Spleen (tissue), 11 donors: ENCODE results near the gene DIO3. TPM values are rescaled to one million over a fixed set of nuclear protein-coding genes. Genes with fewer than 3 reads are reported as not detected.
A peak's percentile ranks its signal among the peaks of the same experiment; 100 is the strongest.

Experiments
- DNase-seq: peaks from one replicate; pipeline ENCODE4 v3.0.0-alpha.2; 2020
- H3K27ac ChIP-seq, 8 donors: fragments of 200-600 bp; sonication (generic) in 7 of 8; 1 replicate in 4 of 8; 2 replicates in 4 of 8; pipeline versions ENCODE4 v1.5.0 to v1.8.0; 2016 to 2021; ENCODE audit warnings: inconsistent platforms in 4 of 8, mild to moderate bottlenecking in 4 of 8, moderate library complexity in 1 of 8
- H3K27me3 ChIP-seq, 7 donors: fragments of 200-600 bp; sonication (generic) in 6 of 7; replicated peaks in 1 of 7; 1 replicate in 4 of 7; 2 replicates in 3 of 7; pipeline versions ENCODE4 v1.5.0 to v1.8.0; 2016 to 2021; ENCODE audit warnings: inconsistent platforms in 3 of 7, mild to moderate bottlenecking in 1 of 7
- H3K36me3 ChIP-seq, 6 donors: fragments of 200-600 bp; sonication (generic) in 5 of 6; 1 replicate in 4 of 6; 2 replicates in 2 of 6; pipeline versions ENCODE4 v1.5.0 to v1.8.0; 2016 to 2021; ENCODE audit warnings: inconsistent platforms in 2 of 6
- H3K4me1 ChIP-seq, 6 donors: fragments of 200-600 bp; sonication (generic) in 5 of 6; 1 replicate in 3 of 6; 2 replicates in 3 of 6; pipeline versions ENCODE4 v1.5.0 to v1.8.0; 2016 to 2021; ENCODE audit warnings: inconsistent platforms in 3 of 6
- H3K4me3 ChIP-seq, 8 donors: fragments of 200-600 bp; sonication (generic) in 7 of 8; 1 replicate in 4 of 8; 2 replicates in 4 of 8; pipeline versions ENCODE4 v1.5.0 to v1.8.0; 2016 to 2021; ENCODE audit warnings: inconsistent platforms in 4 of 8, mild to moderate bottlenecking in 4 of 8, moderate library complexity in 2 of 8
- H3K9me3 ChIP-seq, 8 donors: fragments of 200-600 bp; sonication (generic) in 7 of 8; 1 replicate in 4 of 8; 2 replicates in 4 of 8; pipeline versions ENCODE4 v1.5.0 to v1.8.0; 2016 to 2021; ENCODE audit warnings: inconsistent platforms in 4 of 8
- POLR2A ChIP-seq, 3 donors: fragments of 450-650 bp; IDR thresholded peaks; one replicate each; pipeline ENCODE4 v1.5.1; 2017; ENCODE audit warnings: antibody characterized with exemption in 3 of 3, mild to moderate bottlenecking in 1 of 3
- POLR2AphosphoS5 ChIP-seq, 3 donors: sonication (generic); formaldehyde crosslinking; IDR thresholded peaks; one replicate each; pipeline ENCODE4 v1.5.1; 2017; ENCODE audit warnings: antibody characterized with exemption in 3 of 3
- WGBS, 5 donors: extraction: QIAGEN DNeasy Blood & Tissue Kit in 3 of 5; methylation state at CpG; one replicate each; pipeline versions ENCODE4 v1.1.5 to v1.1.7; 2013 to 2018; 5-methylcytosine and 5-hydroxymethylcytosine counted together
- intact Hi-C: fragments of 100-400 bp; cut with DNase I; formaldehyde crosslinking; loops from one replicate; pipeline ENCODE4 v1.15.0; 2023; ENCODE audit warnings: low total_unique reads
- polyA plus RNA-seq, 3 donors: library from polyadenylated mRNA; stranded (reverse); fragments of 200-250 nt; gene quantifications; one replicate each; pipeline ENCODE4 v1.2.1, GENCODE V29; 2013
- total RNA-seq, 7 donors: library from RNA; depleted of rRNA in 3 of 7; stranded (reverse); fragments of >200 nt in 3 of 7; fragmentation: NEBNext Ultra II Directional in 4 of 7; extraction: Animal tissue kit (Norgen Biotek cat#: 25700) in 4 of 7; gene quantifications; one replicate each; pipeline versions ENCODE4 v1.1.0 to v1.2.1, GENCODE V29; 2016 to 2021
- TF ChIP-seq, protein P1 (sequence below), 11 experiments: fragments of 200-600 bp in 7 of 11; fragments of 450-650 bp in 4 of 11; sonication (generic) in 4 of 11; IDR thresholded peaks in 8 of 11; conservative IDR thresholded peaks in 3 of 11; 1 replicate in 7 of 11; 2 replicates in 4 of 11; pipeline versions ENCODE4 v1.4.0 to v1.8.0; 2016 to 2021; ENCODE audit warnings: antibody characterized with exemption in 11 of 11, inconsistent platforms in 4 of 11, mild to moderate bottlenecking in 1 of 11
- donor health status: healthy with polysubstance abuse.
- donor health status: DM: no; HTN: no; CAD: no; lungs with moderate emphysema.
- donor health status: DM: no; HTN: no; CAD: no.
- donor health status: Bipolar disorder and iron deficiency.
- donor health status: healthy.
- donor health status: DM: no; HTN: no; CAD: no.
- donor health status: DM: yes; HTN: yes; CAD: no.

The DIO3 gene
- total and polyA plus RNA-seq, 10 donors = 0.04 to 1.3 (median 0.37) TPM; not detected in 2

DNA sequence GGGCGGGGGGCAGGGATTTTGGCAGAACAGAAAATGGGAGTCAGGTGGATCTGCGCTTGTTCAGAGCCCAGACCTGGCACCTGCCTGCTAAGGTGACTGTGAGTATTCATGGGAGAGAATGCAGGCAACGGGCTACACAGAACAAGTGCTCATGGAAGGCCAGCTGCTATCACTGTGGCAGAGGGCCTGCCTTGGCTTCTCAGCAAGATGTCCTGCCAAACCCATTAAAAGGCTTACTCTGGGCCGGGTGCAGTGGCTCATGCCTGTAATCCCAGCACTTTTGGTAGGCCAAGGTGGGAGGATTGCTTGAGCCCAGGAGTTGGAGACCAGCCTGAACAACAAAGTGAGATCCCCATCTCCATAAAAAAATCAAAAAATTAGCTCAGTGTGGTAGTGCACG lies 21.0 kb downstream of the DIO3 start:
- Histone ChIP-seq H3K4me3 (no peak overlapping the region), H3K27ac (no peak overlapping the region), H3K27me3 (peaks cover 0 to 18% (median 0%) of the 10 kb centered on the region in 7 donors), H3K4me1 (peaks cover 0 to 16% (median 9%) of the 10 kb centered on the region in 6 donors), H3K9me3 (peaks cover 0 to 3% (median 0%) of the 10 kb centered on the region in 8 donors), H3K36me3 (no peaks in the 10 kb centered on the region)
- TF ChIP-seq, protein P1, sequence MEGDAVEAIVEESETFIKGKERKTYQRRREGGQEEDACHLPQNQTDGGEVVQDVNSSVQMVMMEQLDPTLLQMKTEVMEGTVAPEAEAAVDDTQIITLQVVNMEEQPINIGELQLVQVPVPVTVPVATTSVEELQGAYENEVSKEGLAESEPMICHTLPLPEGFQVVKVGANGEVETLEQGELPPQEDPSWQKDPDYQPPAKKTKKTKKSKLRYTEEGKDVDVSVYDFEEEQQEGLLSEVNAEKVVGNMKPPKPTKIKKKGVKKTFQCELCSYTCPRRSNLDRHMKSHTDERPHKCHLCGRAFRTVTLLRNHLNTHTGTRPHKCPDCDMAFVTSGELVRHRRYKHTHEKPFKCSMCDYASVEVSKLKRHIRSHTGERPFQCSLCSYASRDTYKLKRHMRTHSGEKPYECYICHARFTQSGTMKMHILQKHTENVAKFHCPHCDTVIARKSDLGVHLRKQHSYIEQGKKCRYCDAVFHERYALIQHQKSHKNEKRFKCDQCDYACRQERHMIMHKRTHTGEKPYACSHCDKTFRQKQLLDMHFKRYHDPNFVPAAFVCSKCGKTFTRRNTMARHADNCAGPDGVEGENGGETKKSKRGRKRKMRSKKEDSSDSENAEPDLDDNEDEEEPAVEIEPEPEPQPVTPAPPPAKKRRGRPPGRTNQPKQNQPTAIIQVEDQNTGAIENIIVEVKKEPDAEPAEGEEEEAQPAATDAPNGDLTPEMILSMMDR (IDR thresholded peaks at IDR 0.05 in 8 of 11, conservative IDR thresholded peaks at IDR 0.05 in 3 of 11) = no peak
- TF ChIP-seq POLR2A (IDR thresholded peaks at IDR 0.05) (no peak), POLR2AphosphoS5 (IDR thresholded peaks at IDR 0.05) (no peak)
- peak; percentile 31 for DNase-seq
- intact Hi-C loops = no loop called here
- 78 to 91% (median 88%) methylated on average over 4 to 5 of the region's 5 CpGs for WGBS, 5 donors

DNA sequence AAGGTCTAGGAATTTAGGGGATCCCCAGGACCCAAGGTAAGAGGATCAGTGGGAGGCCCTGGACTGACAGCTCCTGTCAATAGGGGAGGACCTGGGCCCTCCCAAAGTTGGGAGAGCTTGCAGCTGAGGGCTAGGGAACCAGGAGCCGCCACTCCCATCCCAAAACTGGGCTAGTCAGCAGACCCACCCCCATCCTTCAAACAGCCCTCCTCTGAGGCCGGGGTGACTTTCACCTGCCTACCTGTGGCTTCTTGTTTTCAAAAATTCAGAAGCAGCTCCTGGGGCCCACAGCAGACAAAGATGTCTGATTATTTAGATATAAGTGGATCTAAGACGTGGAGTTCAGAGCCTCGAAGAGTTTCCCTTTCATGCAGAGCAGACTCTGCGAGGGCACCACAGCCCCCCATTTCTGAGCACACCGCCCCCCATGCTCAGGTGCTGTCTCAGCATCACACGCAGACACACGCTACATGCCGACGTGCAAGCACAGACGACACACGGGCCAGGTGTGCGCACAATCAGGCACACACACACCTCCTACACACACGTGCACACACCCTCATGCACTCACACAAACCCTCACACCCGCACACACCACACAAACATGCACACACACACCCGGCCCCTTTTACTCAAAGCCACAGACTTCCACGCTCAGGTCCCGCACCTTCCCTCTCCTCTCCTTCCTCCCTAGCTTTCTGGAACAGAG lies 21.9 kb downstream of the DIO3 start:
- H3K27ac ChIP-seq = no peak overlapping the region
- peaks cover 0 to 18% (median 0%) of the 10 kb centered on the region in 7 donors for H3K27me3 ChIP-seq
- H3K9me3 ChIP-seq = peaks cover 0 to 3% (median 0%) of the 10 kb centered on the region in 8 donors
- H3K36me3 ChIP-seq = no peaks in the 10 kb centered on the region
- intact Hi-C loops = no loop called here
- 88 to 94% (median 92%) methylated on average over 14 to 18 of the region's 18 CpGs for WGBS, 5 donors
- H3K4me3 ChIP-seq = no peak overlapping the region
- peak; percentile 64 for DNase-seq
- H3K4me1 ChIP-seq = peaks cover 0 to 15% (median 9%) of the 10 kb centered on the region in 6 donors
- TF ChIP-seq, protein P1 (IDR thresholded peaks at IDR 0.05 in 8 of 11, conservative IDR thresholded peaks at IDR 0.05 in 3 of 11) = no peak
- TF ChIP-seq POLR2A (IDR thresholded peaks at IDR 0.05) = no peak
- TF ChIP-seq POLR2AphosphoS5 (IDR thresholded peaks at IDR 0.05) = no peak

DNA sequence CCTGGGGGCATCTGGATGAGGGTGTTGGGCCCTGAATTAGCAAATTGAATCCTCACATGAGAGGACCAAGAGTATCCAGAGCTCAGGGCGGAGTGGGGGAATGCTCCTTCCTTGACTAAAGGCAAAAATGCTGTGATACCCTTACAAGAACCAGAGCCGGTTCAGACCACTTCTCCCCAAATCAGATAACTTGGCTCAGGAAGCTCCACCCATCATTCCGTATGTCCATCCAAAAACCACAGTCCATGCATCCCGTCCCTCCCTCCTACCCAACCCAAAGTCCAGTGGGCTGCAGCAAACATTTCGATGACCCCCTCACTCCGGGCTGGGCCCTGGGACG lies 22.4 kb downstream of the DIO3 start:
- Histone ChIP-seq H3K36me3 (no peaks in the 10 kb centered on the region), H3K9me3 (peaks cover 0 to 3% (median 0%) of the 10 kb centered on the region in 8 donors), H3K27me3 (peaks cover 0 to 18% (median 0%) of the 10 kb centered on the region in 7 donors), H3K27ac (no peak overlapping the region), H3K4me1 (peaks cover 0 to 10% (median 5%) of the 10 kb centered on the region in 6 donors), H3K4me3 (no peak overlapping the region)
- no peak for DNase-seq
- no peak for TF ChIP-seq POLR2AphosphoS5 (IDR thresholded peaks at IDR 0.05)
- TF ChIP-seq, protein P1 (IDR thresholded peaks at IDR 0.05 in 8 of 11, conservative IDR thresholded peaks at IDR 0.05 in 3 of 11) = no peak
- TF ChIP-seq POLR2A (IDR thresholded peaks at IDR 0.05) = no peak
- intact Hi-C loops = no loop called here
- WGBS, 5 donors = 75 to 92% (median 82%) methylated on average over 7 of the region's 7 CpGs

DNA sequence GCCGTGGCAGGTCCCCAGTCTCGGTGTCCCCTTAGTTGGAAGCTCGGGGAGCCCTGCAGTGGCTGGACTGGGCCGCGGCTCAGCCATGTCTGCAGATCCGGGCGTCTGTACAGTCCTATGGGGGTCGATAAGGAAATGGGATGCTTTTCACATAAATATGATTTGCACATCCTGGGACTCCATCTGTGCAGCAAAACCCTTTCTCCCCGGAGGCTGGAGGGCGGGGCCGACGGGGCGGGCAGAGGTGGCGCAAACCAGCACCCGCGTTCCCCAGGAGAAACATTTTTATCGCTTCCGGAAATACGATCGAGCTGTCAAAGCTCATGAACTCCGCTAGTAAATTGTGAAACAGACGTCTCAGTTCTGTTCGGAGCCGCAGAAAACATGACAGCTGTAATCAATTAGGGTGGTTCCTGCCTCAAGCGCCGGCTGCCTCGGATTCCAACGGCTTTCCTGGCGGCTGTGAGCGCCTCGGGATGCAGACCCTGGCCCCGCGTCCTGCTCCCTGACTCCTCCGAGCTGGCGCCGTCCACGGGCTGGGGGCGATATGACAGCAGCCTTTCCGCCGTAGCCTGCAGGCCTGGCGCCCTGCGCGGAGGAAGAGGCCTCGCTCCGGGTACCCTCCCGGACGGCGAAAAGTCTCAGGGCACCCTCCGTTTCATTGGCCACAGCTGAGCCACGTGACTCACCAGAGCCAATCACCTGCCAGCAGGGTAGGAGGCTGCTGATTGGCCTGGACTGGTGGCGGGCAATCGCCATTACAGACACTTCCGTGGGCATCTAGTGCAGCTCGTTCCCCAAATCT lies 23.0 kb downstream of the DIO3 start:
- Histone ChIP-seq H3K27ac (no peak overlapping the region), H3K4me3 (peak overlapping the region in 1 of 8 donors; percentile 40), H3K36me3 (no peaks in the 10 kb centered on the region), H3K9me3 (peaks cover 0 to 3% (median 0%) of the 10 kb centered on the region in 8 donors), H3K27me3 (peaks cover 0 to 17% (median 0%) of the 10 kb centered on the region in 7 donors), H3K4me1 (peaks cover 0 to 4% (median 1%) of the 10 kb centered on the region in 6 donors)
- 82 to 89% (median 86%) methylated on average over 38 to 54 of the region's 54 CpGs for whole genome bisulfite sequencing, 5 donors
- intact Hi-C loops = no loop called here
- no peak for TF ChIP-seq POLR2AphosphoS5 (IDR thresholded peaks at IDR 0.05)
- no peak for TF ChIP-seq POLR2A (IDR thresholded peaks at IDR 0.05)
- TF ChIP-seq, protein P1 (IDR thresholded peaks at IDR 0.05 in 8 of 11, conservative IDR thresholded peaks at IDR 0.05 in 3 of 11) = no peak
- DNase-seq = peak; percentile 67
